Measurements from ENCODE around the gene ARHGAP44. TPM values are rescaled to one million over a fixed set of nuclear protein-coding genes. Genes with fewer than 3 reads are reported as not detected.

Gene ARHGAP44
- total RNA-seq, 1 donor from 2014 or later: 19.3 TPM

GRCh38 chr17:12964840-12965239 is 175.5 kb downstream of the ARHGAP44 start:
- peaks cover 2% of the 10 kb centered on the region in 2 donors for H3K36me3 ChIP-seq
- intact Hi-C loops (cut with DNase I): no loop called here
- no peak for TF ChIP-seq CTCF (IDR thresholded peaks at IDR 0.05)
- H3K27me3 ChIP-seq: no peaks in the 10 kb centered on the region
- no peaks in the 10 kb centered on the region for H3K4me1 ChIP-seq
- no peak overlapping the region for H3K4me3 ChIP-seq
- no peak overlapping the region for H3K27ac ChIP-seq
- no peak for DNase-seq (ENCODE audit: low spot score in 2 of 2)
- H3K9me3 ChIP-seq: no peaks in the 10 kb centered on the region

GRCh38 chr17:12965988-12966387 is 176.7 kb downstream of the ARHGAP44 start:
- intact Hi-C loops (cut with DNase I): no loop called here
- Histone ChIP-seq H3K4me1 (no peaks in the 10 kb centered on the region), H3K36me3 (no peaks in the 10 kb centered on the region), H3K27me3 (no peaks in the 10 kb centered on the region), H3K9me3 (no peaks in the 10 kb centered on the region), H3K4me3 (no peak overlapping the region), H3K27ac (no peak overlapping the region)
- no peak for DNase-seq (ENCODE audit: low spot score in 2 of 2)
- TF ChIP-seq CTCF (IDR thresholded peaks at IDR 0.05): no peak

- H3K9me3 ChIP-seq: no peaks in the 10 kb centered on the region
- H3K27ac ChIP-seq: no peak overlapping the region
- no peaks in the 10 kb centered on the region for H3K36me3 ChIP-seq
- intact Hi-C loops (cut with DNase I): no loop called here
- no peak for DNase-seq (ENCODE audit: low spot score in 2 of 2)
- H3K4me3 ChIP-seq: no peak overlapping the region
- TF ChIP-seq CTCF (IDR thresholded peaks at IDR 0.05): no peak
- no peaks in the 10 kb centered on the region for H3K4me1 ChIP-seq
- H3K27me3 ChIP-seq: no peaks in the 10 kb centered on the region
Measured at GRCh38 chr17:12966413-12966812, 177.1 kb downstream of the ARHGAP44 start.

- Histone ChIP-seq H3K36me3 (no peaks in the 10 kb centered on the region), H3K27me3 (no peaks in the 10 kb centered on the region), H3K4me3 (no peak overlapping the region), H3K4me1 (no peaks in the 10 kb centered on the region), H3K27ac (no peak overlapping the region), H3K9me3 (no peaks in the 10 kb centered on the region)
- no peak for TF ChIP-seq CTCF (IDR thresholded peaks at IDR 0.05)
- no peak for DNase-seq (ENCODE audit: low spot score in 2 of 2)
- intact Hi-C loops (cut with DNase I): no loop called here
Measured at GRCh38 chr17:12967962-12968361, 178.7 kb downstream of the ARHGAP44 start.

- no peak for DNase-seq (ENCODE audit: low spot score in 2 of 2)
- Histone ChIP-seq H3K27ac (no peak overlapping the region), H3K36me3 (no peaks in the 10 kb centered on the region), H3K4me1 (no peaks in the 10 kb centered on the region), H3K9me3 (no peaks in the 10 kb centered on the region), H3K27me3 (no peaks in the 10 kb centered on the region), H3K4me3 (peak overlapping the region; percentile 29 to 58)
- intact Hi-C loops (cut with DNase I): no loop called here
- no peak for TF ChIP-seq CTCF (IDR thresholded peaks at IDR 0.05)
Measured at GRCh38 chr17:12973496-12974004, 184.3 kb downstream of the ARHGAP44 start.

- no peak for TF ChIP-seq CTCF (IDR thresholded peaks at IDR 0.05)
- Histone ChIP-seq H3K4me3 (peak overlapping the region; percentile 29 to 58), H3K27me3 (no peaks in the 10 kb centered on the region), H3K4me1 (no peaks in the 10 kb centered on the region), H3K36me3 (no peaks in the 10 kb centered on the region), H3K27ac (no peak overlapping the region), H3K9me3 (no peaks in the 10 kb centered on the region)
- intact Hi-C loops (cut with DNase I): no loop called here
- no peak for DNase-seq (ENCODE audit: low spot score in 2 of 2)
Measured at GRCh38 chr17:12974005-12974531, 184.8 kb downstream of the ARHGAP44 start.
